ENCODE results near the gene CNBD2.
A peak's percentile ranks its signal among the peaks of the same experiment; 100 is the strongest.
"Not testable (repeated sequence)": the region's sequence is repeated elsewhere in the genome, so short reads cannot be mapped to it uniquely, and the experiment has no call there.

CNBD2 gene

DNA sequence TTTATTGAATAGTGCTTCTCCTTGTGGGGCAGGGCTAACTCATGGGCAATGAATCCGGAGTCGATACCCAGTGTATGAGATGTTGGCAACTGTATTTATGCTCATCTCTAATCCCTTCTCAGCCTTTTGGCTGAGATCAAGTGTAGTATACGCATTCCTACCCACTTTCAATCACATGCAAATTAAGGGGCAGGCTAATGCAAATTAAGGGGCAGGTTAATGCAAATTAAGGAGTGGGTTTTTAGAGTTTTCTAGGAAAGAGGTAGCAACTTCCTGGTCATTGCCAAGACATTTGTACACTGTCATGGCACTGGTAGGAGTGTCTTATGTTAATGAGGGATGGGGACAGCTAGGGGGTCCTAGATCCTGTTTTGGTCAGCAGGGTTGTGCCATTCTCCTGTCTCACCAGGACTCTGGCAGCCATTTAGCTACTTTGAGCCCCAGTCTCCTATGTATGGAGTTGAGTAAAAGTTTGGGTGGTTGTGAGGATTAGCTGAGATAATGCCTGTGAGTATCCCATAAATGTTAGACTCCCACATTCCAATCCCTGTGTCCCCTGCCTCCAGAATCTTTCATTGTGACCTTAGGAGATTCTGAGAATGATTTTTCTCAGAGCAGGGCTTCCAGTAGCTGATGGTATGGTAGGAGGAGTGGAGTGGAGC is at the start of gene CNBD2:
TSS of gene CNBD2 (plus strand) at position 612 of the 662 bp plus-strand sequence. CDS start 173 bp downstream, outside the sequence.
- DNase-seq: no peak

DNA sequence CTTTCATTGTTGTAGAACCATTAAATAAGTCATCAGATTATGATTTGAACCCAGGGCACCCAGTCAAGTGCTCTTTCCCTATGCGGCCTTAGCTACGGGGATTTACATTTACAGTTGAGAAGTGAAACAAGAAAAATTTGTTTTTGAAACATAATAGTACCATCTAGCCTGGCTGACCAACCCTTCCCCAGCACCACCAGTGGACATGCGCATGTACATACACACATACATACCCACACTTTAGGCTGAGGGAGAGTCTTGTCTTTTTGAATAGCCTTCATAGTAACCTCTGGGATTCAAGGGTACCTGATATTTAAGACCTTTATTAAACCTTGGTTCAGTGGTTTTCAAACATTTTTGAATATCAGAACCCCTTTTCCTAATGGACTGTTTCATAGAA is 47.9 kb upstream of the CNBD2 start:
- DNase-seq: no peak

DNA sequence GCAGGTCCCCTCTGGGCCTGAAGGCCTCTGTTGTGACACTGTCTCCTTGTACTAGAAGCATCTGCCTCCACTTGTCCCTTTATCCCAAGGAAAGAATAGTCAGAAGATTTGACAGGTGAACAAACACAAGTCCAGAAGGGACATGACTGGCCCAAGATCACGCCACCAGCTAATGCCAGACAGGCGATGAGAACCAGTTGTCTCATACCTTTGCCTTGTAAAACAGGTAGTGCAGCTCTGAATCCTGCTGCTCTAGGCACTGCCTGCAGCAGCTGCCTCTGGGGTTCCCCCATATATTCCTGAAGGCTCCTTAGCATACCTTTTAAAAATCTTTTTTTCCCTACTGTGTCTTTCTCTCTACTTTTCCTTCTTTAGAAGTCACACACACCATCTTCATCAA is 39.1 kb upstream of the CNBD2 start:
- DNase-seq: no peak

DNA sequence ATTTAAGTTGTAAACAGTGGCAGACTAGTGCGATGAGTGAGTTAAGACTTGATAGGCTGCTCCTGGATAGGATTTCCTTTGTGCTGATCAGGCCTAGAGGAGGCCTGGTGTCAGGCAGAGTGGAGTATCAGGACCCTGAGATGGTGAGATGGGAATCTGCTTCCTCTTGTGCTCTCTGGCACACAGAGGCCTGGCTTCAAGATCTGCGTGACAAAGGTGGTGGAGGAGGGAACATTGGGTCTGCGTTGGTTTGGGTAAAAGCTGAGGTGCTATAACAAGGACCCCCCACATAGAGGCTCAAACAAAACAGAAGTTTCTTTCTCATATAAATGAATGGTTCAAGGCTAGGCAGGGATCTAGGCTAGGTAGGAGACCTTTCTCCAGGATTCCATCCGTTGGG is 34.3 kb upstream of the CNBD2 start:
- no peak for DNase-seq

DNA sequence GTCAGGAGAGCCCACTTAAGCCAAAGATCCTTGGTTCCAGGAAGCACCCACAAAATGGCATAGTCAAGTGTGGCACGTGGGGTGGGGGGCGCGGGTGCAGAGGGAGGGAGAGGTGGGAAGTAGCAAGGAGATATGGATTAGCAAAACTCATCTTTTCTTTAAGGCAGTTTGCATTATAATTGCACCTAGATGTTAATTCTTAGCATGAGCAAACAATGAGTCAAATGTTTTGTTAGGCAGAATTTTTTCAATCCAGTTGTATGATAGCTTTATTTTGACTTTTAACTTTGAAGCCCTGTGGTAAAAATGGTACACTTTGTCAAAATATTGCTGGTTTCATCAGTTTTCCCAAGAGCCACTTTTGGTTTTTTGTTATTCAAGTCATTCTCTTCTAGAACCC is 29.1 kb upstream of the CNBD2 start:
- no peak for DNase-seq

DNA sequence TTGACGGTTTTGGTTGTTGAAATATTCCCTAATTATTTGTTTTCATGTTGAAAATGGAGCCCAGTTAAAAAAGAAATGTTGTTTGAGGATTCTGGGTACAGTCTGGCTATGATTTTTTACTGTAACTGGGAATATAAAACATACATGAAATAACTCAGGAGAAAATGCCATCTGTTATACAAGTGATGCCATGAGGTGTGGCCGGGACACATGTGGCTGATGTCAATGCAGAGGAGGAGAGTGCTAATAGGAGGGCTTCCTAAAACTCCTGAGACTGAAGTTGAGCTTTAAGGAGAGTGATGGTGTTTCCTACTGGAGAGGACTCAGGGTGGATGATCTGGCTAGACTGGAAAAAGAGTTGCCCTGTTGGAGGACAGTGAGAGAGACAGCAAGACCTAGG is 26.8 kb upstream of the CNBD2 start:
- no peak for DNase-seq

DNA sequence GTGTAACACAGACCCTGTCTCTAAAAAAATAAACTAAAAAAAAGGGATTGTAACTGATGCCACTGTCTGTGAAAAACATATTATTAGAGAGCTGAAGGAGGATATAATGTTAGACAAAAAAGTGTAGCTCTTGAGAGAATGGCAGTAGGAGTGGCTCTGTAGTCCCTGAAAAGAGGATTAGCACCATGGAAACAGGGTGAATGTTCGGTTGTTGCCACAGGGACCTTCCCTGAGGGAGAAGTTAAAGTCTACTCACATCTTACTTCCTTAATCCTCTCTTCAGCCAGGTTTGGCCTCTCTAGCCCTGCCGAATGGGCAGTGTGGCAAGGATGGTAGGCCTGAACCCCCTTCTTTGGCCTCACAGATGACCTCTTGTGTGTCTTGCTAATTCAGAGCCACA is 26.1 kb upstream of the CNBD2 start:
- no peak for DNase-seq

DNA sequence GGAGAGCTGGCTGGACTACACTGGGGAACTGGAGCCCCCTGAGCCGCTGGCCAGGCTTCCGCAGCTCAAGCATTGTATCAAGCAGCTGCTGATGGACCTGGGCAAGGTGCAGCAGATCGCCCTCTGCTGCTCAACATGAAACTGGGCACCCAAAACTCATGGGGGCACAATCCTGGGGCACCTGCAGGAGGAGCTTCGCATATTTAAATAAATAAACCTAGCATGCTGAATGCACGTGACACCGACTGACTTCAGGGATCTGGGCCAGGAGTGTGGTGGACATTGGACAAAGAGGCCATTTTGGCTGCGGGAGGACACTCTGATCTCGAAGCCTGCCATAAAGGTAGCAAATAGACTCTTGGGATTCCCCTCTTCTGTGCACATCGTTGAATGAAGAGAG is 20.9 kb upstream of the CNBD2 start:
- no peak for DNase-seq

DNA sequence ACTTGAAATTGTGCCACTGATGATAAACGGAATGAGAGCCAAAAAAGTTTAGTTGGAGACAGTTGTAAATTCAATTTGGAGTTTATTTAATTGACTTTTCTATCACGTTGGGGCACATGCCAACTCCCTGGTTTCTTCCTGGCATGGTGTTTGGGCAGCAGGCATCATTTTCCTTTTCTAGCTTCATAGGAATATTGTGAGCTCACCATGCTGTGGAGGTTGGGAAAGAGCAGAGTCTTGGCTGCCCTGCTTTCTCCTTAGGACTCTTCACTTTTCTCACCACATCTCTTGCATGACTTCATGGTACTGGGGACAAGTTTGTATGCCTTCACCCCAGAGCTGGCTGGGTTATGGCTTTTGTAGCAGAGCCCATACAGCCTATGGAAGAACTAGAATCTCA is 20.5 kb upstream of the CNBD2 start:
- no peak for DNase-seq

DNA sequence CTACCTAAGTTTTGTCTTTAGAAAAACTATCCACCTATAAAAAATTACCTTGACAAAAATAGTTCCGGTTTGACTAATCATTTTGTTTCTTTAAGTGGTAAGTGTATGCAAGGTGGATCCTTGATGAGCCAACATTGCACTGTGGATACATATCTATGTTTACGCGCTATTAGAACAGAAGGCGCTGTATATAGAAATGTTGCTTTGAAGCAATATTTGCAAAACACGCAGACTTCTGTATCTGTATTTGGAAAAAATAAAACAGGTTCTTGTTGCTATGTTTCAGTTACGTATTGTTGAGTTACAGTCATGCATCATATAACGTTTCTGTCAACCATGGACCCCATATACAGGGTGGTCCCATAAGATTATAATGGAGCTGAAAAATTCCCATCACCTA is 18.3 kb upstream of the CNBD2 start:
- DNase-seq: no peak

DNA sequence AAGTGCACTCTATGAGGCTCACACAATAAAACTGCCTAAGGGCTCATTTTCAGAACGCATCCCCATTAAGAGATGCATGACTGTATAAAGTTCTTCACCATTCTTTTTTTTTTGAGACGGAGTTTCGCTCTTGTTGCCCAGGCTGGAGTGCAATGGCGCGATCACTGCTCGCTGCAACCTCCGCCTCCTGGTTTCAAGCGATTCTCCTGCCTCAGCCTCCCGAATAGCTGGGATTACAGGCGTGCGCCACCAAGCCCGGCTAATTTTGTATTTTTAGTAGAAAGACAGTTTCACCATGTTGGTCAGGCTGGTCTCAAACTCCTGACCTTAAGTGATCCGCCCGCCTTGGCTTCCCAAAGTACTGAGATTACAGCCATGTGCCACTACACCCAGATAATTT is 16.3 kb upstream of the CNBD2 start:
- DNase-seq: not testable (repeated sequence)

DNA sequence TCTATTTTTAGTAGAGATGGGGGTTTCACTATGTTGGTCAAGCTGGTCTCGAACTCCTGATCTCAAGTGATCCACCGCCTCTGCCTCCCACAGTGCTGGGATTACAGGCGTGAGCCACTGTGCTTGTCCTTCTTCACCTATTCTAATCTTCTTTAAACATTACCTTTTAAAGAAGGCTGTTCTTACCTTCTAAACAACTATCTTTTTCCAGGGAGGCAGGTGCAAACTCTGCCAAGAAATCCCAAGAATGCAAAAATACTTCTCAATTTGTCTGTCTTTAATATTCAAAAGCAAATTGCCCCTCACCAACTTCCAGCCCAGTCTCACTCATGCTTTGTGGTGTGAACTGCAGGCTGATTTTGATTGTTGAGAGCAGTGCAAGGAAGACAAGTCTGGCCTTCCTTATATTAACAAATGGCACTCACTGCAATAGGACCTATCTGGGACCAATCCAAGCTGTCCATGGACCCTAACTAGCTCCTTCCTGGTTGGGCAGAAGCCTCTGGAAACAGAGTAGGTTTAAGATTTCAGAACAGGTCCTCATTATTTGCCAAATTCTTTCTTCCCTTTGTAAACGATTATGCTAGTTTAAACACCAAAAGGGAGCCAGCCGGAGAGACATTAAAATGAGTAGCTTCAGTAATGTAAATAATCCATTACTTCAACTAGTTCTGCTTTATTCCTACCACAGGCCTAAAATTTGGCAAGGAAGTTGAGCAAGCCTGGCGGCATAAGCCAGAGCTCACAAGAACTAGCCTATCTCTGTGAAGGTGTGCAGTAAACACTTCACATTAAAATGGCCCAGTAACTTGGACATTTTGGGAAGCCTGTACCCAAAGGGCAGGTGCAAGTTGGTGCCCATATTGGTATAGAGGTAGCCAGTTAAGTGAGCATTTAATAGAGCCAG is 15.7 kb upstream of the CNBD2 start:
- no peak for DNase-seq

DNA sequence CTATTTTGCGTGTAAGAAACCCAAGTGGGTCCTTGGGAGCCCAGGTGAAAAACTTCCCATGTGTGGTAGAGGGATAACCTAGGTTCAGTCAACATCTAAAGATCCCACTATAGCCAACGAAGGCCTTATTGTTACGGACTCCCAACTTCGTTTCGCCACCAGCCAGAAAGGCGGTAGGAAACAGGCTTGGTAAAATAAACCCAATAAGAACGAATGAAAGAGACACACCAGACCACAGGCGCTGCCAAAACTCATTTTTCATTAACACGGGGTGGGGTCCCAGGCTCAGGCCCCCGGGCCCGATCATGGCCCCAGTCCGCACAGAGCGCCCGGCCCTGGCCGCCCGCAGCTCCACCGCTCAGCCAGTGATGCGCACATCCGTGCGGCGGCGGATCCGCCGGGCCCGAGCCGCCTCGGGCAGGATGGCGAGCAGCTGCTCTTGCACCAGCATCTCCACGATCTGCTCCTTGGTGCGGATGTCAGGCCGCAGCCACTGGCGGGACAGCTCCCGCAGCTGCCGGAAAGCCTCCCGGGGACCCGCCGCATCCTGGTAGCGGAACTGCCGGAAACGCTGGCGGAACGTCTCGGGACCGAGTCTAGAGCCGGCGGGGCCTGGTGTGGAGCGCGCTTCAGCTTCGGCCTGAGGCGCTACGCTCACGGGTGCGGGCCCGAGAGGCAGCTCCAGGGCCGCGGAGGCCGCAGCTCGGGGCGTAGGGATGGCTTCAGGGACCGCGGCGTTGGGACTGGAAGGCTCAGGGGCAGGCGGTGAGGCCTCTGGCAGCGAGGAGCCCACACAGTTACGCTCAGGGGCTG is 14.8 kb upstream of the CNBD2 start:
- DNase-seq: no peak

DNA sequence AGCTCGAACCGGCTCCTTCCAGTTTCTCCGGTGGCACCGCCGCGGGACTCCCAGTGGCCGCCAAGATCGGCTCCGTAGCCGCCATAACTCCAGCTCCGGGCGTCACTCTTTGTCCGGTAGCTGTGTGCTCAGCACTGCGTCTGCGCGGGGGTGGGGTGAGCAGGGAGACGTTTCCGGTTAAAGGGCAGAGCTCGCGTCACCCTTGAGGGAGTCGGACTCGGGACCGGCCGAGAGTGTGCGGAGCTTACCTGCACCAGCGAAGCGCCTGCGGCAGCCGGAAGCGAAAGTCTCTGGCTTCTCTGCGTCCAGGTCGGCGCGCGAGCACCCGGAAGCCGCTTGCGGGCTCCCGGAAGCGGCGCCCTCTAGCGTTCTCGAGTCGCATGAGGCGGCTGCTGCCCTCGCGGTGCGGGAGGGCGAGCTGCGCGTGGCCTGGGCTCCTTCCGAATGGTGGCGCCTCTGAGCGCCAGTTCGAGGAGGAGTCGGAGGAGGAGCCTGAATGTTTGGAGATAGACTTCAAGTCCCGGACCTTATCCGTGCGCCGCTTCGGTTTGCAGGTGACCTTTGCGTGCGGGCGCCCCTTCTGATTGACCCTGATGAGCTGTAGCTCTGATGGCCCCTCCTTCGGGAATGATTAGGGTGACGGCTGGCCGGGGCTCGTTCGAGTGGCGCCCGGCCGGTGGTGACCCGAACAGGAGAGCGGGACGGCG is 14.0 kb upstream of the CNBD2 start, which contains the start of gene SCAND1:
TSS of gene SCAND1 (minus strand) at position 303 of the 707 bp plus-strand sequence. CDS start at position 85, 218 bp downstream.
- DNase-seq: peak; percentile 95

DNA sequence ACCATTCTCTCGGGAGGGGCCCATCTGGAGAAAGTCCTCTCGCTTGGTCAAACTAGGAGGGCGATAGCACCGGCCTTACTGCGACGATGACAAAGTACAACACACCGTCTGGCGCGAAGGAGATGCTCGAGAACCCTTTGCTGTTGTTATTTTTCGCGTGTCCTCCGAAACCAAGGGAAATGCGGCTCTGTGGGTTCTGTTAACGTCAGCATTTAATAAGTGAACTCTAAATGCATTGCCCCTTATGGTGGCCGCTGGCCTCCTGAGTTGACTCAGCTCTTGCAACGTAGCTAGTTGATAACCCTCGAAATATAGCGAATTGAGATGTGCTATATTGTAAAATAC is 13.5 kb upstream of the CNBD2 start:
- DNase-seq: no peak

DNA sequence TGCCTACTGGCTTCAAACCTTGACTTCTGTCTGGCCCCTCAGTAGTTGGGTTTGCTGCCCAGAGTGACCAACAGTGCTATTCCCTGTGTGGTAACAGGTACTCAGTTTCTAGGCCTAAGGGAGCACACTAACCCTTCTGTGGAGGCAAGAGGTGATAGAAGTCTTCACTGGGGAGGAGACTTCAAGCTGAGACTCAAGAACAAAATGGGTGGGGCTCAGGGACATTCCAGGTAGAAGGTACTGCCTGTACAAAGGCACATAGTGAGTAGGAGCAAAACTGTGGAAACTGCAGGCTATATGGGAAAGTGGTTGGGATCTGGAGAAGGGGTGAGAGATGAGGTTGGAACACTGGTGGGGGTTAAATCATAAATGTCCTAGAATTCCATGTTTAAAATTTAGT is 11.8 kb upstream of the CNBD2 start:
- no peak for DNase-seq

DNA sequence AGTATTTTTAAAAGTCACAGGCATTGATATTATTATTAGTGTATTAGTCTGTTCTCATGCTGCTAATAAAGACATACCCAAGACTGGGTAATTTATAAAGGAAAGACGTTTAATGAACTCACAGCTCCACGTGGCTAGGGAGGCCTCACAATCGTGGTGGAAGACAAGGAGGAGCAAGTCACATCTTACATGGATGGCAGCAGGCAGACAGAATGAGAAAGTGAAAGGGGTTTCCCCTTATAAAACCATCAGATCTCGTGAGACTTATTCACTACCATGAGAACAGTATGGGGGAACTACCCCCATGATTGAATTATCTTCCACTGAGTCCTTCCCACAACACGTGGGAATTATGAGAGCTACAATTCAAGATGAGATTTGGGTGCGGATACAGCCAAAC is 9.1 kb upstream of the CNBD2 start:
- not testable (repeated sequence) for DNase-seq

DNA sequence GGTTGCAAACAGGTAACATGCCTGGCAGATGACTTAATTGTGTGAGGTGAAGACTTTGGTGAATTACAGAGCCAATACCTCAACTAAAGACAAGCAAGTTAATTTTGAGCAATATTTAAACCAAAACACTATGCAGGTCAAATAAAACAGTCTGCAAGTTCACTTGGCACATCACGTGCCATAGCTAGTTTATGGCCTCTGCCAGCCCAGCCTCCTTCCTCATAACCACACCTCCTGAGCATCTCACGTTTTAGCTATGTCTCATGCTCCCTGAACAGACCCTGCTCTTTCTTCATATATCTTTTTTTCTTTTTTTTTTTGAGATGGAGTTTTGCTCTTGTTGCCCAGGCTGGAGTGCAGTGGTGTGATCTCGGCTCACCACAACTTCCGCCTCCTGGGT is 4.5 kb upstream of the CNBD2 start:
- DNase-seq: no peak

DNA sequence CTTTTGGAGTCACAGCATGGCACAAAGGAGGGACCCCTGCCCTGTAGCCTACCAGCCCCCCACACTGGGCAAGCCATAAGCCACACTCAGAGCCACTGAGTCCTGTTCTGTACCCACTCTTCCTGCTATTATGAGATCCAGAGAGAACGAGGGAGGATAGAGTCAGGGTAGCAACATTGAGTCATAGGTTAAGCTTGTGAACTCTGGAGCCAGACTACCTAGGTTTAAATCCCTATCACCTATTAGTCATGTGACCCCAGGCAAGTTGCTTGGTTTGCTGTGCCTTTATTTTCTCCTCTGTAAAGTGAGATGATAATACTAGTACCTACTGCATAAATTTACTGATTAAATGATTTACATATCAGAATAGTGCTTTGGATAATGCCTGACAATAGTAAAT is 540 bp downstream of the CNBD2 start:
- DNase-seq: no peak

DNA sequence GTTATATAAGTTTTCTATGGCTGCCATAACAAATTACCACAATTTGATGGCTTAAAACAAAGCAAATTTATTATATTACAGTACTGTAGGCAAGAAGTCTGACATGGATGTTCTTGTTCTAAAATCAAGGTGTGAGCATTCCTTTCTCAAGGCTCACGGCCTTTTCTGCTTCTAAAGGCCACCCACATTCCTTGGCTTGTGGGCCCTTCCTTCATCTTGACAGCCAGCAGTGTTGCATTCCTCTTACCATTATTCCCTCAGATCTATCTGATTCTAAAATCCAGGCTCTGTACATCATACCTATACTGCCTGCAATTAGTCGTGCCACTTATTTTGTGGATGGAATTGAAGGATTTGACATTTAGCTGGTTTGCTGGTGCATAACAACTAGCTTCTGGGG is 3.6 kb downstream of the CNBD2 start:
- no peak for DNase-seq

DNA sequence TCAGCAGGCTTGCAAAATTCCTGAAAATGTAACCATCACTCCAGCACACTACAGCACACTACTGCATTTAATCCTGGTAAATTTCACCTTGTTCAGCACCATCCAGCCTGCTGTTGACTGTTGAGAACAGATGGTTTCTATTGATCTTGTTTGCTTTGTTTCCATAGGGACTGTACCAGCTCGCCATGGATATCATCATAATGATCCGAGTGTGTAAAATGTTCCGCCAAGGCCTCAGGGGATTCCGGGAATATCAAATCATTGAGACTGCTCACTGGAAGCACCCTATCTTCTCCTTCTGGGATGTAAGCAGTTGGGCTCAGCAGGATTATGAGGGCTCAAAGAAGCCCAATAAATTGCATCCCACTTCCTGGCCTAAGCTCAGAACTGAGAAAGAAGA is 4.1 kb downstream of the CNBD2 start:
- no peak for DNase-seq

DNA sequence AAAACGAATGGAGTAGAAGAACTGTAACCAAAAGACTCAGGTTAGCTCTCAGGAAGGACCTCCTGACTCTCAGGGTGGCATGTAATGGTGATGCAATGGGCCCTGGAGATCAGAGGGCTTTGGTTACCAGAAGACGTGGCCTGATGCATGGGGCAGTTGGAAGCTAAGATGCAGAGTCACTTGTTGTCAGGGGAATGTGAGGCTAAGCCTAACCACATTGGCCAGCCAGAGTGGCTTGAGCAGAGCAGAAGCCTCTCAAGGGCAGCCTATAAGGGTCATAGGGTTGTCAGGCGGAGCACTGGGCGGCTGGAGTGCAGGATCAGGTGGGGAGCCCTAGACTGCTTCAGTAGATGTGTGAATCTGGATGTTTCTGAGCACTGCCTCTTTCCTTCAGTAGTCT is 5.9 kb downstream of the CNBD2 start:
- no peak for DNase-seq

All from GOT3 (cell line).